T-helper 2 cell treated with Interferon-gamma antibody and Interleukin-4, amounts not matched to agents 100 ng/mL and 5 ng/mL, for 36 hours (primary cell): ENCODE results near the gene YEATS2. TPM values are rescaled to one million over a fixed set of nuclear protein-coding genes. Genes with fewer than 3 reads are reported as not detected.

Experiments
- intact Hi-C: fragments of 100-400 bp; cut with micrococcal nuclease; formaldehyde crosslinking; loops from one replicate; pipeline ENCODE4 v1.15.1; 2023
- total RNA-seq: library from RNA; stranded (reverse); gene quantifications from 2 replicates; pipeline ENCODE4 v1.2.3, GENCODE V29; 2022

Gene YEATS2
- total RNA-seq, 1 donor from 2014 or later, result 43.3 TPM

- intact Hi-C loops, result no loop called here
Measured at GRCh38 chr3:183827809-183828537, 130.4 kb downstream of the YEATS2 start.

DNA sequence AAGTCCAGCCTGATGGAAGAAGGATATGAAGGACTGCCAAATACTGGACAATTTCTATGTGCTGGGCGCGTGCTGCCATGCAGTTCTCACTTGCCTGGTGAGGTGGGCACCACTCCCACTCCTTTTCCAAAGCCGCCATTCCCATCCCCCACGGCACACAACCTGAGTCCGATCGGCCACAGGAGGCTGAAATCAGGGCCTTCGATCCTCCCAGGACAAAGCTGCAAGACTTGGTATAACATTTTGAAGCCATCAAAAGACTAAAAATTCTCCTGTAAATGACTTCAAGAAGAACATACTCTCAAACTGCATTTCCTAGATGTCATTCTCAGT, 130.9 kb downstream of the YEATS2 start:
- intact Hi-C loops, result no loop called here

DNA sequence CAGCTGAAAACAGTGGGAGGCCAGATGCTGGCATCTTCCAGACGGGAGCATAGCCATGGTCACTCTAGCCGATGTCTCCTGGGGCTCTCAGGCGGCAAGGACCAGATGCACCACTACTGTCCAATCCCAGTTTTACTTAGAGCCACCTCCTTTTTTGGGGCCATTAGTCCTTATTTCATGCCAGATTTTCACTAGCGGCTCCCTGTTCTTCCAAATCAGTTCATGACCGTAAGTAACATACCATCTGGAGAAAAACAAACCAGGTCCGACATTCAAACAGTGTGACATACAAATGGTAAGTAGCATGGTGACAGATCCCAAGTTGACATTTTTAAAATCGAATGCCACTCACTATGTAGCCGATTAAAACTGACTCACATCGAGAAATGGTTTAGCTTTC, 131.9 kb downstream of the YEATS2 start:
- intact Hi-C loops, result no loop called here

GRCh38 chr3:183830187-183830586, 132.6 kb downstream of the YEATS2 start:
- intact Hi-C loops, result no loop called here

GRCh38 chr3:183833516-183833915, 135.9 kb downstream of the YEATS2 start:
- intact Hi-C loops, result no loop called here

- intact Hi-C loops, result no loop called here
Measured at GRCh38 chr3:183837390-183837789, 139.8 kb downstream of the YEATS2 start.

DNA sequence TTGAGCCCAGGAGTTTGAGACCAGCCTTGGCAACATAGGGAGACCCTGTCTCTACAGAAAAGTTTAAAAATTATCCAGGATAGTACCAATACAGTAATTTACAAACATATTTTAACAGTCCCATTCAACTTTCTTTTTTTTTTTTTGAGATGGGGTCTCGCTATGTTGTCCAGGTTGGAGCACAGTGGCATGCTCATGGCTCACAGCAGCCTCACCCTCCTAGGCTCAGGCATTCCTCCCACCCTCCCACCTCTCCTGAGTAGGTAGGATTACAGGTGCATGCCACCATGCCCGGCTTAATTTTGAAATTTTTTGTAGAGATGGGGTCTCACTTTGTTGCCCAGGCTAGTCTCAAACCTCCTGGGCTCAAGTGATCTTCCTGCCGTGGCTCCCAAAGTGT, 140.3 kb downstream of the YEATS2 start:
- intact Hi-C loops, result no loop called here

- intact Hi-C loops, result no loop called here
Measured at GRCh38 chr3:183839751-183840150, 142.2 kb downstream of the YEATS2 start.

DNA sequence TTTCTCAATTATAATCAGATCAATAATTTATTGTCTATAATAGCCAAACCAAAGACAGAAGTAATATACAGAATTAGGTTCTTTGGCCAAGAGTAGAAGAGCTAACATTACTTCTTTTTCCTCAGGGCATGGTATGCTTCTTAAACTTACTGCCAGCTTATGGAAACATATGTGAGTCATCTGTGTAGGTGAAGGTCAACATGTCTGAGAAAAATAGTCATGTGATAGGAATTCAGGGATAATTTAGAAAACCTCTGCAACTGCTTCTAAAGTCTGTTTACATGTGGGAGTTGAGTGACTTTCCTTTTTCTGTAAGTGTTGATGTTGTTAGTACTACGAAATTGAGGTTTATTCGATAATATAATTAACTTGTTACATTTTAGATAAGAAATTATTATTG, 147.0 kb downstream of the YEATS2 start:
- intact Hi-C loops, result no loop called here

DNA sequence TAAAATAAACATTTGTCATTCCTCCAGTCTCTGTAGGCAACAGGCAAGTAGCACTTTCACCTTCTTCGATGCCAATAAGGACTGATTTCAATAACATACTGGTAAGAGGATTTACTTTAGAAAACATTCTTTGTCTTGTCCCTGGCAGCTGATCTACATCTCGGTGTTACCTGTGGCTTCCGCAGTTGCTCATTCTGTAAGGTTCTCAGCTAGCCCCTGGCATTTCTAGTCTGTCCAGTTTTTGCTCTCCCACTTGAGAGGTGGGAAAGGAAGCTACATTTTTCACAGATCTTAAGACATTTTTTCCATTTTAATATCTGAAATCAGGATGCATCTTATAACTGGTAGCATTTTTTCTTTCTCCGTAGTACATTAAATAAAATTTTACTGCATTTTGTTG, 147.5 kb downstream of the YEATS2 start:
- intact Hi-C loops, result no loop called here

- intact Hi-C loops, result no loop called here
Measured at GRCh38 chr3:183845608-183846288, 148.2 kb downstream of the YEATS2 start.

- intact Hi-C loops, result no loop called here
Measured at GRCh38 chr3:183854318-183855035, 156.9 kb downstream of the YEATS2 start.

- intact Hi-C loops, result no loop called here
Measured at GRCh38 chr3:183857863-183858262, 160.3 kb downstream of the YEATS2 start.

Other genes with a start within 250 kb of the YEATS2 start
- gene KLHL6, start 142.1 kb upstream of the YEATS2 start, total RNA-seq, result 31.7 and 32.5 TPM in 2 replicates
- 11.9 and 12.4 TPM in 2 replicates for gene KLHL24, start 62.2 kb upstream of the YEATS2 start, total RNA-seq
- 0.57 and 1.4 TPM in 2 replicates for gene MAP6D1, start 127.8 kb downstream of the YEATS2 start, total RNA-seq
- 53.2 and 54.5 TPM in 2 replicates for gene PARL, start 187.1 kb downstream of the YEATS2 start, total RNA-seq